HepG2 (cell line): Measurements from ENCODE around the gene HMGN4. TPM values are rescaled to one million over a fixed set of nuclear protein-coding genes. Genes with fewer than 3 reads are reported as not detected.

ENCODE experiments used
- ATAC-seq: fragments of 200-7000 bp; cut with Tn5 transposase; 3 replicates; pipeline ENCODE4 v1.9.1; 2020; ENCODE audit warnings: mild to moderate bottlenecking, moderate library complexity
- BruUV-seq: library from RNA; stranded (reverse); fragments of 400-500 nt; replicated peaks from 2 replicates; lab custom pipeline; 2021; lab: Mats Ljungman, UMichigan
- CTCF ChIA-PET: fragments of 300-600 bp; formaldehyde crosslinking; extraction: SDS; loops from one replicate; lab custom pipeline; 2021; ENCODE audit warnings: low total read pairs, inconsistent platforms, low intra/inter-chr PET ratio; lab: Yijun Ruan, JAX
- POLR2A ChIA-PET: fragments of 350-600 bp; sonication (Branson Sonifier 250); formaldehyde crosslinking; loops from one replicate; lab custom pipeline; 2020; ENCODE audit warnings: antibody characterized with exemption, inconsistent platforms; lab: Yijun Ruan, JAX
- DNase-seq: peaks from one replicate; pipeline ENCODE4 v3.0.0-alpha.2; 2015; ENCODE audit warnings: low spot score
- FAIRE-seq: peaks from 3 replicates; lab custom pipeline; 2011; peaks lifted over from hg19 to GRCh38; lab: Jason Lieb, UNC
- H2AFZ ChIP-seq: one replicate; pipeline ENCODE4 v1.6.1; 2011; ENCODE audit warnings: low read length, inconsistent platforms
- H3K27ac ChIP-seq: fragments of 300-600 bp; 3 replicates; pipeline ENCODE4 v1.8.0; 2011; ENCODE audit warnings: mixed run types, mild to moderate bottlenecking, mixed read lengths, low read length, inconsistent platforms; ENCODE audit not compliant: insufficient read depth; ENCODE audit errors: extremely low read length
- H3K27me3 ChIP-seq, 2 experiments: fragments of 200-600 bp in 1 of 2; 2 replicates in 1 of 2; 3 replicates in 1 of 2; pipeline versions ENCODE4 v1.6.0 to v1.8.0; 2011; ENCODE audit warnings: low read length in 2 of 2, mild to moderate bottlenecking in 2 of 2, moderate library complexity in 2 of 2, inconsistent platforms in 1 of 2; ENCODE audit not compliant: insufficient read depth in 2 of 2, control insufficient read depth in 1 of 2
- H3K36me3 ChIP-seq, 2 experiments: fragments of 200-600 bp in 1 of 2; replicated peaks in 1 of 2; 2 replicates in 1 of 2; 3 replicates in 1 of 2; pipeline versions ENCODE4 v1.5.1 to v1.8.0; 2011; ENCODE audit warnings: low read length in 2 of 2, inconsistent platforms in 1 of 2; ENCODE audit not compliant: insufficient read depth in 2 of 2, control insufficient read depth in 1 of 2
- H3K4me1 ChIP-seq: 2 replicates; pipeline ENCODE4 v1.5.1; 2012; ENCODE audit warnings: low read length, inconsistent platforms; ENCODE audit not compliant: insufficient read depth
- H3K4me2 ChIP-seq: 2 replicates; pipeline ENCODE4 v1.6.0; 2011; ENCODE audit warnings: low read depth, low read length, inconsistent platforms
- H3K4me3 ChIP-seq, 3 experiments: fragments of 200-600 bp in 1 of 3; sonication (generic), shearing (Covaris generic) in 1 of 3; replicated peaks in 1 of 3; 2 replicates each; pipeline ENCODE4 v1.5.1; 2011 to 2016; ENCODE audit warnings: low read length in 3 of 3, inconsistent platforms in 2 of 3, low read depth in 2 of 3, mild to moderate bottlenecking in 2 of 3, control low read depth in 1 of 3, mixed read lengths in 1 of 3; ENCODE audit not compliant: insufficient read depth in 1 of 3
- H3K79me2 ChIP-seq: one replicate; pipeline ENCODE4 v1.6.1; 2011; ENCODE audit warnings: low read length, inconsistent platforms; ENCODE audit not compliant: insufficient read depth
- H3K9ac ChIP-seq: 2 replicates; pipeline ENCODE4 v1.6.0; 2011; ENCODE audit warnings: mild to moderate bottlenecking, low read depth, low read length, inconsistent platforms; ENCODE audit not compliant: insufficient read depth
- H3K9me3 ChIP-seq: 2 replicates; pipeline ENCODE4 v1.5.1; 2012; ENCODE audit warnings: mild to moderate bottlenecking, low read length
- H4K20me1 ChIP-seq: 2 replicates; pipeline ENCODE4 v1.6.0; 2011; ENCODE audit warnings: inconsistent platforms, mild to moderate bottlenecking, low read length, moderate library complexity; ENCODE audit not compliant: insufficient read depth
- ATAD3A ChIP-seq: sonication (generic); formaldehyde crosslinking; IDR thresholded peaks from 2 replicates; pipeline ENCODE4 v1.4.0; 2020; ENCODE audit warnings: missing genetic modification reagents
- CENPX ChIP-seq: sonication (generic); formaldehyde crosslinking; IDR thresholded peaks from 2 replicates; pipeline ENCODE4 v1.9.0; 2021; ENCODE audit warnings: mild to moderate bottlenecking, missing genetic modification reagents, moderate library complexity
- FOXA1 ChIP-seq, 2 experiments: fragments of 450-650 bp in 1 of 2; sonication (generic) in 1 of 2; formaldehyde crosslinking in 1 of 2; IDR thresholded peaks; 2 replicates each; pipeline versions ENCODE4 v1.4.0 to v1.6.1; 2016 to 2020; ENCODE audit warnings: missing genetic modification reagents in 1 of 2
- HBP1 ChIP-seq: IDR thresholded peaks from 2 replicates; pipeline ENCODE4 v1.6.1; 2016; ENCODE audit warnings: low read depth, control low read depth
- MEIS1 ChIP-seq: sonication (generic); formaldehyde crosslinking; IDR thresholded peaks from 2 replicates; pipeline ENCODE4 v1.9.0; 2021; ENCODE audit warnings: mild to moderate bottlenecking, missing genetic modification reagents, moderate library complexity, borderline replicate concordance
- NFAT5 ChIP-seq: sonication (generic); formaldehyde crosslinking; IDR thresholded peaks from 2 replicates; pipeline ENCODE4 v1.4.0; 2020; ENCODE audit warnings: missing genetic modification reagents
- NR1H2 ChIP-seq: sonication (generic); formaldehyde crosslinking; IDR thresholded peaks from 2 replicates; pipeline ENCODE4 v1.8.1; 2022; ENCODE audit warnings: low read depth, missing genetic modification reagents, borderline replicate concordance
- ZNF460 ChIP-seq: sonication (generic); formaldehyde crosslinking; IDR thresholded peaks from 2 replicates; pipeline ENCODE4 v1.5.1; 2020; ENCODE audit warnings: missing genetic modification reagents, mild to moderate bottlenecking, borderline replicate concordance
- ZNF761 ChIP-seq: sonication (generic); formaldehyde crosslinking; conservative IDR thresholded peaks from 2 replicates; pipeline ENCODE4 v1.4.0; 2020; ENCODE audit warnings: mild to moderate bottlenecking, missing genetic modification reagents
- WGBS: methylation state at CpG from one replicate; pipeline ENCODE4 v1.1.6; 2017; ENCODE audit warnings: low lambda C conversion rate; 5-methylcytosine and 5-hydroxymethylcytosine counted together
- in situ Hi-C: cut with HindIII; loops from 2 replicates; pipeline ENCODE4 v1.10.0; 2017; ENCODE audit warnings: low pct_unique_long_range_greater_than_20kb; ENCODE audit not compliant: extremely low pct_ligation_motif_present
- intact Hi-C: fragments of 100-400 bp; cut with micrococcal nuclease; formaldehyde crosslinking; loops from one replicate; pipeline ENCODE4 v1.10.0; 2022; ENCODE audit not compliant: unreplicated experiment
- polyA plus RNA-seq, 8 experiments: library from polyadenylated mRNA; depleted of rRNA in 3 of 8; stranded (reverse) in 7 of 8; unstranded in 1 of 8; fragments of >200 nt; fragmentation: Illumina TruSeq in 4 of 8; extraction: Trizol in 4 of 8; gene quantifications; 2 replicates each; pipeline versions ENCODE4 v1.2.1 to v1.2.3, GENCODE V29; 2011 to 2016; ENCODE audit warnings: low read depth in 4 of 8, missing spikeins in 1 of 8, mixed read lengths in 1 of 8; ENCODE audit not compliant: insufficient read depth in 1 of 8
- total RNA-seq, 5 experiments: library from RNA; depleted of rRNA; stranded (reverse); fragments of >200 nt; fragmentation: Illumina TruSeq; extraction: Trizol; gene quantifications; 2 replicates each; pipeline ENCODE4 v1.2.3, GENCODE V29; 2016; ENCODE audit warnings: low read depth in 1 of 5
- TF ChIP-seq, protein P1 (sequence below): sonication (generic); formaldehyde crosslinking; IDR thresholded peaks from 2 replicates; pipeline ENCODE4 v1.9.0; 2021; ENCODE audit warnings: missing genetic modification reagents, borderline replicate concordance
- TF ChIP-seq, protein P2 (sequence below): sonication (generic); formaldehyde crosslinking; IDR thresholded peaks from 2 replicates; pipeline ENCODE4 v1.8.1; 2023; ENCODE audit warnings: missing genetic modification reagents, inconsistent platforms, borderline replicate concordance

HMGN4 gene
- total and polyA plus RNA-seq, 2 of the 13 experiments (the other 11 are each of a cell fraction or from before 2014, with no cell fraction given) = 39.9 to 52.1 TPM

DNA sequence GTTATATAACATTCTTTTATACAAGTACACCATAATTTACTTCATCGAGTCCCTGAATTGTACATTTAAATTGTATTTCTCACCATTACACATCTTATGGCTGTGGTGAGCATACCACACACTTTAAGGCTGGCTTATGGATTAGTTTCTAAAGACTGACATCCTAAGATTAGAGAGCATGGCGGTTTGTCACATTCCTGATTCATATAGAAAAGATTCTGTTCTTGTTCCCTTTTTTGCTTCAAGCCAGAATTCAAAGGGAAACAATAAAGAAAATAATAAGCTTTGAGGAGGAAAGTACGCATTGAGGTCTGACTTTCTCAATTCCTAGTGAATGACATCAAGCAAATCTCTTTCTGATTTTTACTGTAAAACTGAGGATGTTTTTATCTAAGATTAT lies 35.5 kb upstream of the HMGN4 start:
- no peak overlapping the region; the same call in 1 of the 2 replicates for H3K4me2 ChIP-seq
- H3K4me1 ChIP-seq = peaks cover 31% of the 10 kb centered on the region
- POLR2A ChIA-PET = interaction anchor here (1.1 kb wide), 1 partner anchor 13 kb away, joined by 5 read pairs; no protein-coding TSS in a partner anchor
- no TSS peak for BruUV-seq
- intact Hi-C loops = no loop called here
- H3K79me2 ChIP-seq = no peaks in the 10 kb centered on the region
- H3K9me3 ChIP-seq = no peaks in the 10 kb centered on the region
- TF ChIP-seq NFAT5 (CRISPR knock-in tag) = no peak
- no peak for TF ChIP-seq FOXA1 (IDR thresholded peaks at IDR 0.05)
- no peak for TF ChIP-seq FOXA1 (CRISPR knock-in tag; IDR thresholded peaks at IDR 0.05)
- no peak for TF ChIP-seq MEIS1 (CRISPR knock-in tag)
- TF ChIP-seq NR1H2 (CRISPR knock-in tag) = no peak
- TF ChIP-seq HBP1 (CRISPR knock-in tag) = no peak
- TF ChIP-seq, protein P1, sequence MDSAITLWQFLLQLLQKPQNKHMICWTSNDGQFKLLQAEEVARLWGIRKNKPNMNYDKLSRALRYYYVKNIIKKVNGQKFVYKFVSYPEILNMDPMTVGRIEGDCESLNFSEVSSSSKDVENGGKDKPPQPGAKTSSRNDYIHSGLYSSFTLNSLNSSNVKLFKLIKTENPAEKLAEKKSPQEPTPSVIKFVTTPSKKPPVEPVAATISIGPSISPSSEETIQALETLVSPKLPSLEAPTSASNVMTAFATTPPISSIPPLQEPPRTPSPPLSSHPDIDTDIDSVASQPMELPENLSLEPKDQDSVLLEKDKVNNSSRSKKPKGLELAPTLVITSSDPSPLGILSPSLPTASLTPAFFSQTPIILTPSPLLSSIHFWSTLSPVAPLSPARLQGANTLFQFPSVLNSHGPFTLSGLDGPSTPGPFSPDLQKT (CRISPR knock-in tag) = no peak
- no peak for TF ChIP-seq ATAD3A (CRISPR knock-in tag)
- TF ChIP-seq, protein P2, sequence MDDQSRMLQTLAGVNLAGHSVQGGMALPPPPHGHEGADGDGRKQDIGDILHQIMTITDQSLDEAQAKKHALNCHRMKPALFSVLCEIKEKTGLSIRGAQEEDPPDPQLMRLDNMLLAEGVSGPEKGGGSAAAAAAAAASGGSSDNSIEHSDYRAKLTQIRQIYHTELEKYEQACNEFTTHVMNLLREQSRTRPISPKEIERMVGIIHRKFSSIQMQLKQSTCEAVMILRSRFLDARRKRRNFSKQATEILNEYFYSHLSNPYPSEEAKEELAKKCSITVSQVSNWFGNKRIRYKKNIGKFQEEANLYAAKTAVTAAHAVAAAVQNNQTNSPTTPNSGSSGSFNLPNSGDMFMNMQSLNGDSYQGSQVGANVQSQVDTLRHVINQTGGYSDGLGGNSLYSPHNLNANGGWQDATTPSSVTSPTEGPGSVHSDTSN = no peak
- no peak for TF ChIP-seq ZNF460
- no peak for TF ChIP-seq ZNF761 (CRISPR knock-in tag)
- no peak for TF ChIP-seq CENPX (CRISPR knock-in tag)
- TF ChIP-seq, all 625 proteins: peak for 0
- Histone ChIP-seq H3K27me3 (peaks cover 3 to 23% of the 10 kb centered on the region in 2 experiments; a peak in 4 of 5 replicates), H3K4me3 (no peak overlapping the region), H2AFZ (no peak overlapping the region), H3K27ac (no peak overlapping the region), H3K9ac (no peak overlapping the region), H3K36me3 (no peaks in the 10 kb centered on the region), H4K20me1 (no peaks in the 10 kb centered on the region)
- 39% methylated on average over 3 of the region's 3 CpGs for WGBS
- no peak for DNase-seq
- in situ Hi-C loops = no loop called here
- no peak for ATAC-seq
- FAIRE-seq = no peak
- CTCF ChIA-PET = no interaction called here
